Dermis blood vessel endothelial cell (primary cell): ENCODE measurements around the gene ATXN3. TPM values are rescaled to one million over a fixed set of nuclear protein-coding genes. Genes with fewer than 3 reads are reported as not detected.
"Not testable (repeated sequence)": the region's sequence is repeated elsewhere in the genome, so short reads cannot be mapped to it uniquely, and the experiment has no call there.

Experiments used
- DNase-seq: peaks from one replicate; pipeline ENCODE4 v3.0.0; 2010
- total RNA-seq: library from RNA; depleted of rRNA; stranded (reverse); fragments of >200 nt; gene quantifications from 2 replicates; pipeline ENCODE4 v1.2.3, GENCODE V29; 2014

The ATXN3 gene
- total RNA-seq, 1 donor from 2014 or later, result 104 TPM

- no peak for DNase-seq
These were observed 48.1 kb downstream of the ATXN3 start for GRCh38 chr14:92058006-92058917.

- DNase-seq, result no peak
These were observed 56.6 kb downstream of the ATXN3 start for GRCh38 chr14:92049781-92050180.

DNA sequence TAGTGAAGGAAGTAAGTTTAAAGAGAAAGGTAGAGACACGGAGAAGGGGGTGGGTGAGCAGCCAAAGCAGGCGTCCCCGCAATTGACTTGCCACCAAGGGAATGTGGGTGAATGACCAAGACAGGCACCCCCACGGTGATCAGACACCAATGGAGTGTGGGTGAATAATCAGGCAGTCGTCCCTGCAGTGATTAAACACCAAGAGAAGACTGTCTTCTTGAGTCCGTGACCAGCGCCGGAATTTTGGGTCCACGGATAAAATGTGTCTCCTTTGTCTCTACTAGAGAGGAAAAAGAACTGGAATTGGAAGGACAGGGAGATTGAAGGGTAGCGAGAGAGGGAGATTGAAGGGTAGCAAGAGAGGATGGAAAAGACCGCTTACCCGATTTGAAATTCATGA, 57.2 kb downstream of the ATXN3 start:
- DNase-seq, result not testable (repeated sequence)

DNA sequence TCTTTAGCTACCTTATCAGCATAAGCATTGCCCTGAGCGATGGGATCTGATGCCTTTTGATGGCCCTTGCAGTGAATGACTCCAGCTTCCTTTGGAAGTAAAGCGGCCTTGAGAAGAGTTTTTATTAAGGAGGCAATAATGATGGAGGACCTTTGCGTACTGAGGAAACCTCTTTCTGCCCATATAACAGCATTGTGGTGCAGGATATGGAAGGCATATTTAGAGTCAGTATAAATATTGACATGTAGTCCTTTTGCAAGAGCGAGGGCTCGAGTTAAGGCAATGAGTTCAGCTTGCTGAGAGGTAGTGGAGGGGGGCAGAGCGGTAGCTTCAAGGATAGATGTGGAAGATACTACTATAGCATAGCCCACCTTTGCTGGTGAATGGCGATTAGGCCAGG, 60.5 kb downstream of the ATXN3 start:
- DNase-seq, result not testable (repeated sequence)

GRCh38 chr14:92041766-92042165, 64.6 kb downstream of the ATXN3 start:
- DNase-seq, result not testable (repeated sequence)

DNA sequence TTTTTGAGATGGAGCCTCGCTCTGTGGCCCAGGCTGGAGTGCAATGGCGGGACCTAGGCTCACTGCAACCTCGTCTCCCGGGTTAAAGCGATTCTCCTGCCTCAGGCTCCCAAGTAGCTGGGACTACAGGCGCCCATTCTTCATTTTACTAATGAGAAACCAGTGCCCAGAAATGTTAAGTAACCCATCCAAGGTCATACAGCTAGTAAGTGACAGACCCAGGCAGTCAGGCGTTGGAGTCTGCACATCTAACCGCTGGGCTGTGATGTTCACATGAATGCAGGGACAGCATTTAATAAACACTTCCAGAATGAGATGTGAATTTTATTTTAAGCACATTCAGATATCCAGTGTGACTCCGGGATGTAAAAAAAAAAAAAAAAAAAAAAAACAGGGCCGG, 65.2 kb downstream of the ATXN3 start:
- no peak for DNase-seq

GRCh38 chr14:92040431-92041051, 65.8 kb downstream of the ATXN3 start:
- DNase-seq, result peak; percentile 51

DNA sequence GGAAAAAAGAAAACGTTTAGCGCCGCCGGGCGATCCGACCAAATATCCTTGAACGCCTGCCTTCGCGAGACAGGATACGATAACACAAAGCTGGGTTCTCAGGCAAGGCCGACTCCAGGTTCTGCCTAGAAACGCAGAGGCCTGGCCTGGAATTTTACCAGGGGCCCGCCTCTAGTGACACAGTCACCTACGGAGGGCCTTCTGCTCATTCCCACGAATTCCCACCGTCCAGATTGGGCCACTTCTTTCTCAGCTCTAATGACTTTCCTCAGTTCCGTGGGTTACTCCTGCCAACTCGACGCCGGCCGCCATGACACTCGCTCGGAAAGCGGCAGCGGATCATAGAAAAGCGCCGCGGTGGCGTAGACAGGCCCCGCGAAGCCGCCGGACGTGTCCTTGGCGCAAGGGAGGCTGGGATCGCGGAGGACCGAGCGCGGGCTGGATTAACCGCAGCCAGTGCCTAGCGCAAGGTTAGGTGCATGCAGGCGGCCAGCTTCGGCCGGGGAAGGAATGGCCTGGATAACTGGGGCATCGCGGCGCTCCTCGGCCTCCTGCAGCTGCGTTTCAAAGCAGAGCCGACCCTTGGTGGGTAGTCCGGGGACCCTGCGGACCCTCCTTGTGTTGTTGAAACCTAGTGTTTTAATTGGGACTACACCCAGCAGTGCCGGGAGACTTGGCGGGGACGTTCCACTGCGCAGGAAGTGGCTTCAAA, 66.5 kb downstream of the ATXN3 start, which contains the start of gene TRIP11:
Gene TRIP11, minus strand, starts transcription at position 341 of the 712 bp plus-strand sequence. CDS start 374 bp downstream, outside the sequence.
- DNase-seq, result peak; percentile 97

GRCh38 chr14:92039063-92039718, 67.2 kb downstream of the ATXN3 start:
- peak; percentile 80 for DNase-seq

- peak; percentile 8 for DNase-seq
These were observed 68.4 kb downstream of the ATXN3 start for GRCh38 chr14:92037989-92038388.

GRCh38 chr14:92035890-92036289, 70.5 kb downstream of the ATXN3 start:
- DNase-seq, result no peak

GRCh38 chr14:92033906-92034687, 72.3 kb downstream of the ATXN3 start:
- no peak for DNase-seq

DNA sequence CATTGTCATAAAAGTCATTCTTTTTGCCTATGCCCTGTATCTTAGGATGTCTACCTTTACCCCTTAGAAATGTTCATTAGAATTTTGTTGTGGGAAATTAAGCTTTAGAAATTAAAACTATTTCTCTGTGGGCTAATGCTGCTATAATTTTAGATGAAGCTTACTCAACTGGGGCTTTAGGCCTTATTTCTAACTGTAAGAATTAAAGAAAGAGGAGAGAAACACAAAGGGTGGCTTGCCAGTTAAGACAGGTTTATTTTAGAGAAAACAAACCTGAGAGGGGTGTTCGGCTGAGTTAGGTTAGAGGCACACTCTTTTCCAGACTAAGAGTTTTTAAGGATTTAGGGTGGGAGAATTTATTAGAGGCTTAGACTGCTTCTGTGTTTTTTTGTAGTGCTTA, 72.9 kb downstream of the ATXN3 start:
- no peak for DNase-seq

DNA sequence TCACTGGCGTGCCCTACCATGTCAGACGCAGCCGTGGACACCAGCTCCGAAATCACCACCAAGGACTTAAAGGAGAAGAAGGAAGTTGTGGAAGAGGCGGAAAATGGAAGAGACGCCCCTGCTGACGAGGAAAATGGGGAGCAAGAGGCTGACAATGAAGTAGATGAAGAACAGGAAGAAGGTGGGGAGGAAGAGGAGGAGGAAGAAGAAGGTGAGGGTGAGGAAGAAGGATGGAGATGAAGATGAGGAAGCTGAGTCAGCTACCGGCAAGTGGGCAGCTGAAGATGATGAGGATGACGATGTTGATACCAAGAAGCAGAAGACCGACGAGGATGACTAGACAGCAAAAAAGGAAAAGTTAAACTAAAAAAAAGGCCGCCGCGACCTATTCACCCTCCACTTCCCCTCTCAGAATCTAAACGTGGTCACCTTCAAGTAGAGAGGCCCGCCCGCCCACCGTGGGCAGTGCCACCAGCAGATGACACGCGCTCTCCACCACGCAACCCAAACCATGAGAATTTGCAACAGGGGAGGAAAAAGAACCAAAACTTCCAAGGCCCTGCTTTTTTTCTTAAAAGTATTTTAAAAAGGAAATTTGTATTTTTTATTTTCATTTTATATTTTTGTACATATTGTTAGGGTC, 79.7 kb downstream of the ATXN3 start:
- DNase-seq, result no peak

DNA sequence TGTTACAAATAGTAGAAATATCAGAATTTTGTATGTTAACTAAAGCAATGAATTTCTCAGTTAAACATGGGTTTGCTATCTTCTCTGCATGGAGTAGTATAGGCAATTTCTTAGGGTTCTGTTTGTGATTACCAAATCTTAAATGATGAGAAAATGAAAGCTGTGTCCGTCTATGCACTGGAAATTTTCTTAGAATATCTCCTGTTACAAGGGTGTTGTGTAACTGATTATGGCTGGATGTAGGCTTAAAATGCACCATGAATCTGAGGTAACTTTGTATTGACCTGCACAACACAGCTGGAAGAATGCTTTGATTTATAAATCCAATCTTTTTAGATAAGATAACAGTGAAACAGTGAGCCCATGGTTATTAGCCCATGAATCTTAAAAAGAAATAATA, 84.3 kb downstream of the ATXN3 start:
- no peak for DNase-seq

- no peak for DNase-seq
These were observed 84.9 kb downstream of the ATXN3 start for GRCh38 chr14:92021523-92021922.

- no peak for DNase-seq
These were observed 92.3 kb downstream of the ATXN3 start for GRCh38 chr14:92014040-92014439.

DNA sequence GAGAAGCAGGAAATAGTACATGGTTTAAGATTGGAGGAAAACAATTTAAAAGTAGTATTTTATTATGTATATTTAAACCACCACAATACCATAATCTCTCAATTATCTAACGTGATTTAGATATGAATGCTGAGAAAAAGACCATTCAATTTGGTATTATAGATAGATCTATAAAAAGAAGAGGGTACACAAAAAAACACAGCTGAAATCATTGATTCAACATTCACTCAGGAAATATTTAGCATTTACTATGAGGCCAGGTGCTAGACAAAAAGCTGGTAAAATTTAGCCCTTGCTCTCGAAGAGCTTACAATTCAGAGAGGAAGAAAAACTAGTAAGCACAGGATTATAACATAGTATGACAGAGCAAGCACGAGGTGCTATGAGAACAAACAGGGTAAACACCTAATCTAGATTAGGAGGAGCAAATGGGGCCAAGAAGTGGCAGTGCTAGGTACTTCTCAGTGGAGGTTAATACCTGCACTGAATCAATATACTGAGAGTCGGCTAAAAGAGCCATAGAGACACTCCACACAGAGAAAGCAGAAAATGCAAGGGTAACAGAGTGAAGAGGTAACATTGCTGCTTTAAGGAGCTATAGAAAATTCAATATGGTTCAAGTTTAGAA, 94.1 kb downstream of the ATXN3 start:
- no peak for DNase-seq

GRCh38 chr14:92010644-92011043, 95.7 kb downstream of the ATXN3 start:
- DNase-seq, result no peak

- DNase-seq, result no peak
These were observed 96.8 kb downstream of the ATXN3 start for GRCh38 chr14:92009604-92010003.
